GM21360 (cell line): Measurements from ENCODE around the gene NR2C2.
A peak's percentile ranks its signal among the peaks of the same experiment; 100 is the strongest.

Experiments used
- ATAC-seq: cut with Tn5 transposase; IDR thresholded peaks from one replicate; pipeline ENCODE4 v1.9.1; 2021; ENCODE audit warnings: mild to moderate bottlenecking, moderate library complexity; ENCODE audit not compliant: unreplicated experiment

Gene NR2C2

GRCh38 chr3:14921034-14921616 is 26.3 kb upstream of the NR2C2 start:
- ATAC-seq: peak; percentile 63

GRCh38 chr3:14921811-14922705 is 25.3 kb upstream of the NR2C2 start:
- no peak for ATAC-seq

GRCh38 chr3:14922863-14923262 is 24.5 kb upstream of the NR2C2 start:
- ATAC-seq: no peak

- ATAC-seq: no peak
Observed at GRCh38 chr3:14923476-14923875, 23.9 kb upstream of the NR2C2 start.

GRCh38 chr3:14925729-14926591 is 21.4 kb upstream of the NR2C2 start:
- no peak for ATAC-seq

- ATAC-seq: no peak
Observed at GRCh38 chr3:14926592-14926991, 20.8 kb upstream of the NR2C2 start.

GRCh38 chr3:14927308-14927707 is 20.1 kb upstream of the NR2C2 start:
- no peak for ATAC-seq

- no peak for ATAC-seq
Observed at GRCh38 chr3:14929310-14930074, 17.9 kb upstream of the NR2C2 start.

- no peak for ATAC-seq
Observed at GRCh38 chr3:14933820-14934425, 13.5 kb upstream of the NR2C2 start.

GRCh38 chr3:14935592-14936345 is 11.6 kb upstream of the NR2C2 start:
- ATAC-seq: no peak

- ATAC-seq: no peak
Observed at GRCh38 chr3:14938954-14939353, 8.4 kb upstream of the NR2C2 start.

- ATAC-seq: no peak
Observed at GRCh38 chr3:14941871-14942270, 5.5 kb upstream of the NR2C2 start.

- ATAC-seq: no peak
Observed at GRCh38 chr3:14943042-14943441, 4.3 kb upstream of the NR2C2 start.

GRCh38 chr3:14946236-14946635 is 1.1 kb upstream of the NR2C2 start:
- no peak for ATAC-seq

- ATAC-seq: no peak
Observed at GRCh38 chr3:14946739-14947099, 664 bp upstream of the NR2C2 start.

GRCh38 chr3:14947886-14948608 is 664 bp downstream of the NR2C2 start:
- ATAC-seq: peak; percentile 86

- no peak for ATAC-seq
Observed at GRCh38 chr3:14948609-14949038, 1.2 kb downstream of the NR2C2 start.

GRCh38 chr3:14949126-14949525 is 1.7 kb downstream of the NR2C2 start:
- no peak for ATAC-seq

- ATAC-seq: no peak
Observed at GRCh38 chr3:14950274-14950673, 2.9 kb downstream of the NR2C2 start.
